Retinal pigment epithelial cell (primary cell): Measurements from ENCODE around the gene OR2S2.
"Not testable (repeated sequence)": the region's sequence is repeated elsewhere in the genome, so short reads cannot be mapped to it uniquely, and the experiment has no call there.

ENCODE experiments used
- DNase-seq: peaks from one replicate; pipeline ENCODE4 v3.0.0-alpha.2; 2010; ENCODE audit warnings: low read depth
- H3K4me3 ChIP-seq: 2 replicates; pipeline ENCODE4 v1.5.1; 2011; ENCODE audit warnings: mild to moderate bottlenecking, low read length, control low read depth, moderate library complexity
- TF ChIP-seq, protein P1 (sequence below): conservative IDR thresholded peaks from 2 replicates; pipeline ENCODE4 v1.5.1; 2011; ENCODE audit warnings: low read depth, low read length, control low read depth, inconsistent platforms

Gene OR2S2

DNA sequence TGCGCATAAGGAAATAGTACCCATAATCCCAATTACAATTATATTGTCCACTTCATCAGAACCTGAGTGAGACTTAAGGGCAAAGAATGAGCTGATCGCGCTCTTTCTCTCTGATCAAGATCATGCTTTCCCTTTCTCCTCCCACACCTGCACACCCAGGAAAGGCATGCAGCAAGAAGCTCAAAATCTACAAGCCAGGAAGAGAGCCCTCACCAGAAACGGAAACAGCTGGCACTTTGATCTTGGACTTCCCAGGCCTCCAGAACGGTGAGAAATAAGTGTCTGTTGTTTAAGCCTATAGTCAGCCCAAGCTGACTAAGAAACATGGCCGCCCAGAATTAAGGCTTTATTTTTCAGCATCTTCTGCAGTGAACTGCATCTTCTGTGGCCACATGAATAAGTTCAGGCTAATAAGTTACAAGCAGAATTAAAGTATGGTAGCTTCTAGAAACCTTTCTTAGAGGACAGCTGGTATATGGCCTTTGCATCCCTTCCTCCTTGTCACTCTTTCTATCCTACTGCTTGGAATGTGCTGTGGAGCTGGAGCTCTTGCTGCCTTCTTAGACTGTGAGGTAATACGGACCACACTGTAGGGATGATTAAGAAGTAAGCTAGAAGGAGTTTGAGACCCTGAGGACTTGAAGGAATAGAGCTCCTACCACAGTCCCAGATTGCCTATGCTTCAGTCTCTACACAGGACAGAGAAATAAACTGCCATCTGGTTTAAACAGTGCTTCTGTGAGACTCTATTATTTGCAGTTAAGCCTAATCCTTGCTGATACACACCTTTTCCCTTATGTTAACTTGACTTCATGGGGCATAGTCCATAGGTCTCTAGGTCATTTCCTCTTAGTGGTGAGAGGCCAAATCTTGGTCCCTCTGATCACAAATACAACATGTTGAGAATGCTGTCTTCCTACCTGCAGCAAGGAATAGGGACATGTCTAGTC is 17.2 kb downstream of the OR2S2 start:
- no peak overlapping the region for H3K4me3 ChIP-seq
- TF ChIP-seq, protein P1, sequence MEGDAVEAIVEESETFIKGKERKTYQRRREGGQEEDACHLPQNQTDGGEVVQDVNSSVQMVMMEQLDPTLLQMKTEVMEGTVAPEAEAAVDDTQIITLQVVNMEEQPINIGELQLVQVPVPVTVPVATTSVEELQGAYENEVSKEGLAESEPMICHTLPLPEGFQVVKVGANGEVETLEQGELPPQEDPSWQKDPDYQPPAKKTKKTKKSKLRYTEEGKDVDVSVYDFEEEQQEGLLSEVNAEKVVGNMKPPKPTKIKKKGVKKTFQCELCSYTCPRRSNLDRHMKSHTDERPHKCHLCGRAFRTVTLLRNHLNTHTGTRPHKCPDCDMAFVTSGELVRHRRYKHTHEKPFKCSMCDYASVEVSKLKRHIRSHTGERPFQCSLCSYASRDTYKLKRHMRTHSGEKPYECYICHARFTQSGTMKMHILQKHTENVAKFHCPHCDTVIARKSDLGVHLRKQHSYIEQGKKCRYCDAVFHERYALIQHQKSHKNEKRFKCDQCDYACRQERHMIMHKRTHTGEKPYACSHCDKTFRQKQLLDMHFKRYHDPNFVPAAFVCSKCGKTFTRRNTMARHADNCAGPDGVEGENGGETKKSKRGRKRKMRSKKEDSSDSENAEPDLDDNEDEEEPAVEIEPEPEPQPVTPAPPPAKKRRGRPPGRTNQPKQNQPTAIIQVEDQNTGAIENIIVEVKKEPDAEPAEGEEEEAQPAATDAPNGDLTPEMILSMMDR: no peak
- DNase-seq: no peak

DNA sequence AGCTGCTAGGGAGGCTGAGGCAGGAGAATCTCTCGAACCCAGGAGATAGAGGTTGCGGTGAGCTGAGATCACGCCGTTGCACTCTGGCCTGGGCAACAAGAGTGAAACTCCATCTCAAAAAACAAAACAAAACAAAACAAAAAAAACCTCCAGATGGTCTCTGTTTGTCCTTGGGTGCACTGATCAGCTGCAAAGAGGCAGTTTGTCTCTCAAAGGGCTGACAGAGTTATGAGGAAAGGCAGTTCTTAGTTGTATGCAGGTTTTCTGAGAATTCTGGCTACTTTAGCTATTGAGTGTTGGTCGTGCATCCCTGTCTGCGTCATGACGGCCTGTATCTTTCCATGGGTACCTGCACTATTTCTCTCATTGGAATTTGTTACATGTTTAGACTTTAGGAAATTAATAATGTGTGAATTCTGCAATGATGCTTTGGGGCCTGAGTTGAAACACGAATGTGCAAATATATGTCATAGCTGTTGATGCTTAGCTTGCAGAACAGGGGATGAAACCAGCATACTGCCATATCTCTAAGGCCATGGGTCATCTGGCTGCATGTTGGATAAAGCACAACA is 18.2 kb downstream of the OR2S2 start:
- TF ChIP-seq, protein P1: no peak
- no peak overlapping the region for H3K4me3 ChIP-seq
- no peak for DNase-seq

DNA sequence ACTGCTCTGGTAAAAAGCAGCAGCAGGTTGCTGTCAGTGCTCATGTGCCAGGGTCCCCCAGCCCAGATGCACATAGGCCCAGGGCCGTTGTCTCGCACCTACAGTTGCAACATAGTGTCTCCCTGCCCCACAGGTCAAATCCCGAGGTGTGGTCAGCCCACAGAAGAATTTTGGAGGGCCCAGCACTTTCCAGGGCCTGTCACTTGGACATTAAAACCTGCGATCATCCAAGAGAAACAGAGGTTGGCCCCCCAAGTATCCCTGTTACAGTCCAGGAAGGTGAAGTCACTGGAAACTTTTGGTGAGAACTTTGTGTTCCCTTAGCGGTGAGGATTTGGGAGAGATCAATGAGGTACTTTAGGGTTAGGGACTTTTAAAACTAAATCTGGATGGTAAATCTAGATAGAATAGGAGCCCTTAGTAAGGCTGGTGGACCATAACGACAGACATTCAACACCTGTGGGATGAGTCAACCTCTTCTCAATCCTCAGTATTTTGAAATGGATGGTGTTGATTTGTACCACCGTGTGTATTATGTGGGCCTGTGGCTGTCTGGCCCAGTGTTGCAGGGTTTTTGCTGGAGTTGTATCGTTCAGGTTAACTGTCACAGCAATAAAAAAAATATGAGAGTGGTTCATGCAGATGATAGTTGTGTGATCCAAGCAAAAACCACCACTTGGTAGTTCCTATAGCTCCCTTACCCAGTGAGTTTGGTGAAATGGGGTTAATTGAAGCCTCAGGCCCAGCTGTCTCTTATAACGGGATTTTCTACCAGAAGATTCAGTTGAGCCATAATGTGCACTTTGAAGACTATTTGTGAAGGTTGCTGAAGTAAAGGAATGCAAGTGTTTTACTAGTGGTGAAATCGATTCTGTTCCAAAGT is 19.2 kb downstream of the OR2S2 start:
- no peak for DNase-seq
- H3K4me3 ChIP-seq: no peak overlapping the region
- TF ChIP-seq, protein P1: no peak

DNA sequence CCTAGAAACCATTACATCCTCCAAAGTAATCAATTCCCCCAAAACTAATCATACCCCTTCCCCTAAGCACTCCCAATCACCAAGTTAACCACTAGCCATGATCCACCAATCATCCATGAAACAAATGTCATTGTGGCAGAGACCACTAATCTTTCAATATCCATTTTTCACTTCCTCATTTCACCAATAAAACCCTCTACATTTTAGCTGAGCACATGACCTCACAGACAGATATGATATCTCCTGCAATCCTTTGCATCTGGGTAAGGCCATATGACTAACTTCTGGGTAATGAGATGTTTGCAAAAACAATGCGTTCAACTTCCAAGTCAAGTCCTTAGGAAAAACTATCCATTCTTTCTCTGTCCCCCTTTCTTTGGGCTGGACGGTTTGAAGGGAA is 20.7 kb downstream of the OR2S2 start:
- DNase-seq: no peak
- H3K4me3 ChIP-seq: no peak overlapping the region
- TF ChIP-seq, protein P1: no peak

DNA sequence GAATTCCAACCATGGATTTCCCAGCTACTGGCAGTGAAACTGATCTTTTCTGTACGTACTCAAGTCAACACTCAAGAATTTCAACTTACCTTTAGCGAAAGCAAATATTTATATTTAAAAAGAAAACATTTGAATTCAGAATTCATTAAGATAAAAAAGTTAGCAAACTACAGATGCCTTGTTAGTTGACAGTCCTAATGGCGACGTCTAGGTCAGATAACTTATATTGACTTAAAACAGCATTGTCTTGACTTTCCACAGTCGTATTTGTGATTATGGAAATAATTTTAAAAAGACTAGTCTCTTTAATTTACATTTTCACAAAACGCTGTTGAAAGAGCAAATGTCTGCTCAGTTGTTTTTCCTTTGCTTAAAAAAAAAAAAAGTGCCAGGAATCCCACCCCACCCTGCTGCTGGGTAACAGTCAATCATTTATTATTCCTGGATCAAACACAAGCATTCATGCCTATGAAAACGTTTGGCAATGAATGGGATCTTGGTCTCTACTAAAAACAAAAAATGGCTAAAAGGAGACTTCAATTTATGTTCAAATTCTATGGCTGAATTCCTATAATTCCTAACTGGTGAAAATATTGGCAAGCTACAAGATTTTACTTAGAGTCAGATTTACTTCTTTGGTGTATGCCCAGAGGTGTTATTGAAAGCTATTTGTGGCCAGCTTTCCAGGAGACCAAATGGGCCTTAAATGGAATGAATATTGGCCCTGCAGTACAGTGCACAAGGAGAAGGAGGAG is 22.0 kb downstream of the OR2S2 start:
- no peak overlapping the region for H3K4me3 ChIP-seq
- DNase-seq: peak; percentile 17
- TF ChIP-seq, protein P1: no peak

DNA sequence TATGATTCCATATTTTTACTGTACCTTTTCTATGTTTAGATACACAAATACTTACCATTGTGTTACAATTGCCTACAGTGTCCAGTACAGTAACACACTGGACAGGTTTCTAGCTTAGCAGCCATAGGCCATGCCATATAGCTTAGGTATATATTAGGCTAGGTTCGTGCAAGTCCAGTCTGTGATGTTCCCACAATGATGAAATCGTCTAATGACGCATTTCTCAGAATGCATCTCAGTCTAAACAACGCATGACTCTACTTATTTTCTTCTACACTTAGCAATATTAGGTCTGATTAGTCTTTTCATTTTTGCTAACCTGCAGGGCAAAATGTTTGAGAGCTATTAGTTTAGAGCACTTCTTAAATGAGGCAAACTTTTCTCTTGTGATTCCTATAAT is 22.7 kb downstream of the OR2S2 start:
- TF ChIP-seq, protein P1: no peak

DNA sequence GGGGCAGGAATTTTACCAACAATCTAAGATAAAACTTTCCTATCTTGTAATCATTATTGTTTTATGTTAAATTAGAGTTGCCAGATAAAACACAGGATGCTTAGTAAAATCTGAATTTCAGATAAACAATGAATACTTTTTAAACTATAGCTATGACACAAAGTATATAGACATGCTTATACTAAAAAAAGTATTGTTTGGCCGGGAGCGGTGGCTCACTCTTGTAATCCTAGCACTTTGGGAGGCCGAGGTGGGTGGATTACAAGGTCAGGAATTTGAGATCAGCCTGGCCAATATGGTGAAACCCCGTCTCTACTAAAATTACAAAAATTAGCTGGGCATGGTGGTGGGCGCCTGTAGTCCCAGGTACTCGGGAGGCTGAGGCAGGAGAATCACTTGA is 23.9 kb downstream of the OR2S2 start:
- not testable (repeated sequence) for H3K4me3 ChIP-seq, DNase-seq

More for the DNA sequence above, 22.7 kb downstream of the OR2S2 start:
- DNase-seq: no peak
- H3K4me3 ChIP-seq: no peak overlapping the region
